MCF 10A (cell line): ENCODE measurements around the gene EPHA6. TPM values are rescaled to one million over a fixed set of nuclear protein-coding genes. Genes with fewer than 3 reads are reported as not detected.
"Not testable (repeated sequence)": the region's sequence is repeated elsewhere in the genome, so short reads cannot be mapped to it uniquely, and the experiment has no call there.

Source experiments
- BruUV-seq: library from RNA; stranded (reverse); fragments of 400-500 nt; replicated peaks from 2 replicates; lab custom pipeline; 2021; lab: Mats Ljungman, UMichigan
- CTCF ChIA-PET: fragments of 300-600 bp; sonication (Branson Sonifier 250); formaldehyde crosslinking; extraction: SDS; loops from one replicate; lab custom pipeline; 2021; ENCODE audit warnings: antibody characterized with exemption, inconsistent platforms; lab: Yijun Ruan, JAX
- POLR2A ChIA-PET: fragments of 300-600, 350-650 bp; sonication (Branson Sonifier 250); formaldehyde crosslinking; extraction: SDS; loops from one replicate; lab custom pipeline; 2020; ENCODE audit warnings: antibody characterized with exemption, inconsistent platforms; lab: Yijun Ruan, JAX
- DNase-seq: peaks from one replicate; pipeline ENCODE4 v3.0.0-alpha.2; 2018; ENCODE audit not compliant: unreplicated experiment
- H3K27ac Mint-ChIP-seq: one replicate; pipeline ENCODE4 v1.8.0; 2022; ENCODE audit warnings: mild to moderate bottlenecking, low read depth, mixed read lengths; ENCODE audit not compliant: unreplicated experiment
- H3K27me3 Mint-ChIP-seq: one replicate; pipeline ENCODE4 v1.8.0; 2022; ENCODE audit warnings: mixed read lengths; ENCODE audit not compliant: insufficient read depth, unreplicated experiment
- H3K36me3 Mint-ChIP-seq: one replicate; pipeline ENCODE4 v1.8.0; 2022; ENCODE audit warnings: mild to moderate bottlenecking, moderate library complexity, mixed read lengths; ENCODE audit not compliant: insufficient read depth, unreplicated experiment
- H3K4me1 Mint-ChIP-seq: one replicate; pipeline ENCODE4 v1.8.0; 2022; ENCODE audit warnings: mixed read lengths; ENCODE audit not compliant: insufficient read depth, unreplicated experiment
- H3K4me3 Mint-ChIP-seq: one replicate; pipeline ENCODE4 v1.8.0; 2022; ENCODE audit warnings: mild to moderate bottlenecking, moderate library complexity, mixed read lengths; ENCODE audit not compliant: unreplicated experiment
- H3K9me3 Mint-ChIP-seq: one replicate; pipeline ENCODE4 v1.8.0; 2022; ENCODE audit warnings: mixed read lengths; ENCODE audit not compliant: unreplicated experiment
- CTCF ChIP-seq: fragments of 200-600 bp; IDR thresholded peaks from one replicate; pipeline ENCODE4 v1.8.0; 2022; ENCODE audit warnings: antibody characterized with exemption, mild to moderate bottlenecking; ENCODE audit not compliant: unreplicated experiment
- intact Hi-C: fragments of 100-400 bp; cut with micrococcal nuclease; formaldehyde crosslinking; loops from 2 replicates; pipeline ENCODE4 v1.14.1; 2022
- total RNA-seq: library from RNA; stranded (reverse); gene quantifications from 2 replicates; pipeline ENCODE4 v1.2.3, GENCODE V29; 2022

Gene EPHA6
- total RNA-seq, 1 experiment from 2014 or later, result 0.33 TPM

GRCh38 chr3:97515076-97515475 lies 700.7 kb downstream of the EPHA6 start:
- DNase-seq, result no peak
- no peaks in the 10 kb centered on the region for H3K4me1 Mint-ChIP-seq
- no peak overlapping the region for H3K4me3 Mint-ChIP-seq
- BruUV-seq, result no TSS peak
- H3K27ac Mint-ChIP-seq, result no peak overlapping the region
- intact Hi-C loops, result no loop called here
- no peak for TF ChIP-seq CTCF
- CTCF ChIA-PET, result no interaction called here
- POLR2A ChIA-PET, result no interaction called here
- no peaks in the 10 kb centered on the region for H3K36me3 Mint-ChIP-seq
- H3K9me3 Mint-ChIP-seq, result peaks cover 8% of the 10 kb centered on the region
- H3K27me3 Mint-ChIP-seq, result peaks cover 23% of the 10 kb centered on the region

GRCh38 chr3:97530691-97531090 lies 716.3 kb downstream of the EPHA6 start:
- Mint-ChIP-seq H3K36me3 (no peaks in the 10 kb centered on the region), H3K4me3 (no peak overlapping the region), H3K27ac (no peak overlapping the region), H3K27me3 (peaks cover 23% of the 10 kb centered on the region), H3K4me1 (no peaks in the 10 kb centered on the region), H3K9me3 (no peaks in the 10 kb centered on the region)
- no TSS peak for BruUV-seq
- CTCF ChIA-PET, result no interaction called here
- intact Hi-C loops, result no loop called here
- TF ChIP-seq CTCF, result no peak
- POLR2A ChIA-PET, result no interaction called here
- DNase-seq, result no peak

- H3K36me3 Mint-ChIP-seq, DNase-seq, H3K27me3 Mint-ChIP-seq, BruUV-seq, H3K9me3 Mint-ChIP-seq, POLR2A ChIA-PET, H3K4me3 Mint-ChIP-seq, H3K27ac Mint-ChIP-seq, CTCF ChIA-PET, H3K4me1 Mint-ChIP-seq, intact Hi-C loops: not testable (repeated sequence)
Measured at GRCh38 chr3:97547573-97547972, 733.2 kb downstream of the EPHA6 start.

- CTCF ChIA-PET, result no interaction called here
- H3K36me3 Mint-ChIP-seq, result no peaks in the 10 kb centered on the region
- H3K27me3 Mint-ChIP-seq, result no peaks in the 10 kb centered on the region
- H3K4me1 Mint-ChIP-seq, result no peaks in the 10 kb centered on the region
- no TSS peak for BruUV-seq
- no peak overlapping the region for H3K4me3 Mint-ChIP-seq
- no peak for DNase-seq
- H3K9me3 Mint-ChIP-seq, result no peaks in the 10 kb centered on the region
- POLR2A ChIA-PET, result no interaction called here
- no peak for TF ChIP-seq CTCF
- no peak overlapping the region for H3K27ac Mint-ChIP-seq
- intact Hi-C loops, result no loop called here
Measured at GRCh38 chr3:97550408-97550807, 736.0 kb downstream of the EPHA6 start.

GRCh38 chr3:97552186-97552585 lies 737.8 kb downstream of the EPHA6 start:
- Mint-ChIP-seq H3K4me3 (no peak overlapping the region), H3K27ac (no peak overlapping the region), H3K9me3 (no peaks in the 10 kb centered on the region), H3K36me3 (no peaks in the 10 kb centered on the region), H3K27me3 (no peaks in the 10 kb centered on the region), H3K4me1 (no peaks in the 10 kb centered on the region)
- DNase-seq, result no peak
- no peak for TF ChIP-seq CTCF
- CTCF ChIA-PET, result no interaction called here
- intact Hi-C loops, result no loop called here
- no TSS peak for BruUV-seq
- POLR2A ChIA-PET, result no interaction called here
